HepG2 (cell line): ENCODE data around the gene TAS1R3. TPM values are rescaled to one million over a fixed set of nuclear protein-coding genes. Genes with fewer than 3 reads are reported as not detected.
A peak's percentile ranks its signal among the peaks of the same experiment; 100 is the strongest.

Experiments used
- ATAC-seq: fragments of 200-7000 bp; cut with Tn5 transposase; 3 replicates; pipeline ENCODE4 v1.9.1; 2020; ENCODE audit warnings: mild to moderate bottlenecking, moderate library complexity
- BruUV-seq: library from RNA; stranded (reverse); fragments of 400-500 nt; replicated peaks from 2 replicates; lab custom pipeline; 2021; lab: Mats Ljungman, UMichigan
- CTCF ChIA-PET: fragments of 300-600 bp; formaldehyde crosslinking; extraction: SDS; loops from one replicate; lab custom pipeline; 2021; ENCODE audit warnings: low total read pairs, inconsistent platforms, low intra/inter-chr PET ratio; lab: Yijun Ruan, JAX
- POLR2A ChIA-PET: fragments of 350-600 bp; sonication (Branson Sonifier 250); formaldehyde crosslinking; loops from one replicate; lab custom pipeline; 2020; ENCODE audit warnings: antibody characterized with exemption, inconsistent platforms; lab: Yijun Ruan, JAX
- DNase-seq: peaks from one replicate; pipeline ENCODE4 v3.0.0-alpha.2; 2015; ENCODE audit warnings: low spot score
- FAIRE-seq: peaks from 3 replicates; lab custom pipeline; 2011; peaks lifted over from hg19 to GRCh38; lab: Jason Lieb, UNC
- H2AFZ ChIP-seq: one replicate; pipeline ENCODE4 v1.6.1; 2011; ENCODE audit warnings: low read length, inconsistent platforms
- H3K27ac ChIP-seq: fragments of 300-600 bp; 3 replicates; pipeline ENCODE4 v1.8.0; 2011; ENCODE audit warnings: mixed run types, mild to moderate bottlenecking, mixed read lengths, low read length, inconsistent platforms; ENCODE audit not compliant: insufficient read depth; ENCODE audit errors: extremely low read length
- H3K27me3 ChIP-seq, 2 experiments: fragments of 200-600 bp in 1 of 2; 2 replicates in 1 of 2; 3 replicates in 1 of 2; pipeline versions ENCODE4 v1.6.0 to v1.8.0; 2011; ENCODE audit warnings: low read length in 2 of 2, mild to moderate bottlenecking in 2 of 2, moderate library complexity in 2 of 2, inconsistent platforms in 1 of 2; ENCODE audit not compliant: insufficient read depth in 2 of 2, control insufficient read depth in 1 of 2
- H3K36me3 ChIP-seq, 2 experiments: fragments of 200-600 bp in 1 of 2; replicated peaks in 1 of 2; 2 replicates in 1 of 2; 3 replicates in 1 of 2; pipeline versions ENCODE4 v1.5.1 to v1.8.0; 2011; ENCODE audit warnings: low read length in 2 of 2, inconsistent platforms in 1 of 2; ENCODE audit not compliant: insufficient read depth in 2 of 2, control insufficient read depth in 1 of 2
- H3K4me1 ChIP-seq: 2 replicates; pipeline ENCODE4 v1.5.1; 2012; ENCODE audit warnings: low read length, inconsistent platforms; ENCODE audit not compliant: insufficient read depth
- H3K4me2 ChIP-seq: 2 replicates; pipeline ENCODE4 v1.6.0; 2011; ENCODE audit warnings: low read depth, low read length, inconsistent platforms
- H3K4me3 ChIP-seq, 3 experiments: fragments of 200-600 bp in 1 of 3; sonication (generic), shearing (Covaris generic) in 1 of 3; replicated peaks in 1 of 3; 2 replicates each; pipeline ENCODE4 v1.5.1; 2011 to 2016; ENCODE audit warnings: low read length in 3 of 3, inconsistent platforms in 2 of 3, low read depth in 2 of 3, mild to moderate bottlenecking in 2 of 3, control low read depth in 1 of 3, mixed read lengths in 1 of 3; ENCODE audit not compliant: insufficient read depth in 1 of 3
- H3K79me2 ChIP-seq: one replicate; pipeline ENCODE4 v1.6.1; 2011; ENCODE audit warnings: low read length, inconsistent platforms; ENCODE audit not compliant: insufficient read depth
- H3K9ac ChIP-seq: 2 replicates; pipeline ENCODE4 v1.6.0; 2011; ENCODE audit warnings: mild to moderate bottlenecking, low read depth, low read length, inconsistent platforms; ENCODE audit not compliant: insufficient read depth
- H3K9me3 ChIP-seq: 2 replicates; pipeline ENCODE4 v1.5.1; 2012; ENCODE audit warnings: mild to moderate bottlenecking, low read length
- H4K20me1 ChIP-seq: 2 replicates; pipeline ENCODE4 v1.6.0; 2011; ENCODE audit warnings: inconsistent platforms, mild to moderate bottlenecking, low read length, moderate library complexity; ENCODE audit not compliant: insufficient read depth
- CREB1 ChIP-seq, 2 experiments: fragments of 450-650 bp in 1 of 2; IDR thresholded peaks; 2 replicates each; pipeline ENCODE4 v1.6.1; 2016 to 2017; ENCODE audit warnings: control low read depth in 1 of 2, mild to moderate bottlenecking in 1 of 2, missing compliant biosample characterization in 1 of 2, missing genetic modification characterization in 1 of 2
- NFE2L1 ChIP-seq: sonication (generic); formaldehyde crosslinking; IDR thresholded peaks from 2 replicates; pipeline ENCODE4 v1.4.0; 2020; ENCODE audit warnings: missing genetic modification reagents, mild to moderate bottlenecking, borderline replicate concordance
- NFE2L2 ChIP-seq: fragments of 150-350 bp; IDR thresholded peaks from 2 replicates; pipeline ENCODE4 v1.6.1; 2014; ENCODE audit warnings: low read length
- SALL1 ChIP-seq: sonication (generic); formaldehyde crosslinking; IDR thresholded peaks from 2 replicates; pipeline ENCODE4 v1.8.0; 2022; ENCODE audit warnings: mild to moderate bottlenecking, missing genetic modification reagents
- SOX5 ChIP-seq: IDR thresholded peaks from 2 replicates; pipeline ENCODE4 v1.6.1; 2016; ENCODE audit warnings: borderline replicate concordance
- TMF1 ChIP-seq: sonication (generic); formaldehyde crosslinking; IDR thresholded peaks from 2 replicates; pipeline ENCODE4 v1.8.1; 2022; ENCODE audit warnings: low read depth, missing genetic modification reagents
- ZBTB26 ChIP-seq: IDR thresholded peaks from 2 replicates; pipeline ENCODE4 v1.6.1; 2016; ENCODE audit warnings: missing compliant biosample characterization, missing genetic modification reagents, borderline replicate concordance
- WGBS: methylation state at CpG from one replicate; pipeline ENCODE4 v1.1.6; 2017; ENCODE audit warnings: low lambda C conversion rate; 5-methylcytosine and 5-hydroxymethylcytosine counted together
- in situ Hi-C: cut with HindIII; loops from 2 replicates; pipeline ENCODE4 v1.10.0; 2017; ENCODE audit warnings: low pct_unique_long_range_greater_than_20kb; ENCODE audit not compliant: extremely low pct_ligation_motif_present
- intact Hi-C: fragments of 100-400 bp; cut with micrococcal nuclease; formaldehyde crosslinking; loops from one replicate; pipeline ENCODE4 v1.10.0; 2022; ENCODE audit not compliant: unreplicated experiment
- polyA plus RNA-seq, 8 experiments: library from polyadenylated mRNA; depleted of rRNA in 3 of 8; stranded (reverse) in 7 of 8; unstranded in 1 of 8; fragments of >200 nt; fragmentation: Illumina TruSeq in 4 of 8; extraction: Trizol in 4 of 8; gene quantifications; 2 replicates each; pipeline versions ENCODE4 v1.2.1 to v1.2.3, GENCODE V29; 2011 to 2016; ENCODE audit warnings: low read depth in 4 of 8, missing spikeins in 1 of 8, mixed read lengths in 1 of 8; ENCODE audit not compliant: insufficient read depth in 1 of 8
- total RNA-seq, 5 experiments: library from RNA; depleted of rRNA; stranded (reverse); fragments of >200 nt; fragmentation: Illumina TruSeq; extraction: Trizol; gene quantifications; 2 replicates each; pipeline ENCODE4 v1.2.3, GENCODE V29; 2016; ENCODE audit warnings: low read depth in 1 of 5
- TF ChIP-seq, protein P1 (sequence below): sonication (generic); formaldehyde crosslinking; IDR thresholded peaks from 2 replicates; pipeline ENCODE4 v1.4.0; 2020; ENCODE audit warnings: missing genetic modification reagents, low read depth, mild to moderate bottlenecking, borderline replicate concordance
- TF ChIP-seq, protein P2 (sequence below): sonication (generic); formaldehyde crosslinking; IDR thresholded peaks from 2 replicates; pipeline ENCODE4 v1.4.0; 2020; ENCODE audit warnings: missing genetic modification reagents, borderline replicate concordance

The TAS1R3 gene
- total and polyA plus RNA-seq, 2 of the 13 experiments (the other 11 are each of a cell fraction or from before 2014, with no cell fraction given): 0.13 to 0.15 TPM

DNA sequence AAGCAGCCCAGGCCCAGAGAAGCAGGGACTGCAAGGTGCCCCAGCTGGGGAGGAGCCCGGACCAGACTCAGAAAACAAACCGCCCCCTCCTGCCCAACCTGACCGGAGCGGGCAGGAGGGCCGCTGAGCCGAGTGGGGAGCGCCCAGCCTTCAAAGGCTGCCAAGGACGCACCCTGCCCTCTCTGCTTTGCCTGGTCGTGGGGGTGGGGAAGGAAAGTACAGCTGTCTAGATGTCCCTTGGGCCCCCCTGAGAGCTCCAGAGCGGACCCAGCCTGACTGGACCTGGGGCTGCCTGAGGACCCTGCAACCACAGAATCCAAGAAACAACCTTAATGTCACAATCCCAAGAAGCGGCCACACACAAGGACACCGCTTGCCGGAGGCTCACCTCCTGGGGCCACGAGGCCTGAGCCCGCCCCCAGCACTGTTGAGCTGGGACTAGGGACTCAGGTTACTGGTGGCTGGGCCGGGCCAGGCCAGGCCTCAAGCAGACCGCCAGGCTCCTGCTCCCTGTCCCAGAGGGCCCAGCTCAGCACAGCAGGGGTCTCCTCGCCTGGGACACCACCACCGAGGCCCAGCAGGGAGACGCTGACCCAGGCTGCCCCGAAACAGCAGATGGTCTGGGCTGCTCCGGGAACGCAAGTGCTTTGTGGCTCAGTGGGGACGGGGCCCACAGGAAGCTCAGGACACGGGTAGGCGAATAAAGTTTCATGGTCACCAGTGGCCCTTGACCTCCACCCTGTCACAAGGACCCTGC, 16.8 kb downstream of the TAS1R3 start (continued):
- TF ChIP-seq ZBTB26 (CRISPR knock-in tag) (no peak; the same call in 1 of the 2 replicates), SALL1 (peak; percentile 11; the same call in 1 of the 2 replicates), NFE2L1 (CRISPR knock-in tag) (no peak), CREB1 (IDR thresholded peaks at IDR 0.05) (no peak), CREB1 (CRISPR knock-in tag; IDR thresholded peaks at IDR 0.05) (peak; percentile 54; the same call in 1 of the 2 replicates)
- TF ChIP-seq, protein P1, sequence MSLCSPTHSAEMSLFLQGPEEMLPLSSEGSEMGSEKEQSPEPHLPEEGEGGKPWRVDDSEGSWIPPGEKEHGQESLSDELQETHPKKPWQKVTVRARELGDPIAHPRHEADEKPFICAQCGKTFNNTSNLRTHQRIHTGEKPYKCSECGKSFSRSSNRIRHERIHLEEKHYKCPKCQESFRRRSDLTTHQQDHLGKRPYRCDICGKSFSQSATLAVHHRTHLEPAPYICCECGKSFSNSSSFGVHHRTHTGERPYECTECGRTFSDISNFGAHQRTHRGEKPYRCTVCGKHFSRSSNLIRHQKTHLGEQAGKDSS (CRISPR knock-in tag): no peak
- TF ChIP-seq, all 625 proteins: peak for 147

GRCh38 chr1:1348420-1349255, 17.6 kb downstream of the TAS1R3 start:
- H3K9ac ChIP-seq: peak overlapping the region; percentile 91
- WGBS: 0% methylated on average over 3 of the region's 109 CpGs
- FAIRE-seq (no peak), ATAC-seq (no peak), DNase-seq (no peak)
- H3K4me3 ChIP-seq: peak overlapping the region; percentile 79 to 89 (median 85)
- H3K9me3 ChIP-seq: no peaks in the 10 kb centered on the region
- intact Hi-C loops (no loop called here), in situ Hi-C loops (no loop called here)
- H2AFZ ChIP-seq: no peak overlapping the region
- peaks cover 57% of the 10 kb centered on the region for H3K4me1 ChIP-seq
- H3K27ac ChIP-seq: peak overlapping the region; percentile 82
- peaks cover 48% of the 10 kb centered on the region for H3K79me2 ChIP-seq
- peaks cover 29% of the 10 kb centered on the region; the same call in 1 of the 2 replicates for H4K20me1 ChIP-seq
- CTCF ChIA-PET: interaction anchor here (2.0 kb wide), 1 partner anchor 24 kb away, joined by 13 read pairs; no protein-coding TSS in a partner anchor
- H3K36me3 ChIP-seq: no peaks in the 10 kb centered on the region
- BruUV-seq: no TSS peak
- peak overlapping the region; percentile 91 for H3K4me2 ChIP-seq
- H3K27me3 ChIP-seq: no peaks in the 10 kb centered on the region
- POLR2A ChIA-PET: interaction anchor here (0.5 to 2.7 kb wide), 15 partner anchors 10 to 156 kb away, joined by 3 to 38 read pairs (median 6); partner anchors contain the start of genes AURKAIP1, CCNL2, MXRA8 and TAS1R3
- TF ChIP-seq, protein P2, sequence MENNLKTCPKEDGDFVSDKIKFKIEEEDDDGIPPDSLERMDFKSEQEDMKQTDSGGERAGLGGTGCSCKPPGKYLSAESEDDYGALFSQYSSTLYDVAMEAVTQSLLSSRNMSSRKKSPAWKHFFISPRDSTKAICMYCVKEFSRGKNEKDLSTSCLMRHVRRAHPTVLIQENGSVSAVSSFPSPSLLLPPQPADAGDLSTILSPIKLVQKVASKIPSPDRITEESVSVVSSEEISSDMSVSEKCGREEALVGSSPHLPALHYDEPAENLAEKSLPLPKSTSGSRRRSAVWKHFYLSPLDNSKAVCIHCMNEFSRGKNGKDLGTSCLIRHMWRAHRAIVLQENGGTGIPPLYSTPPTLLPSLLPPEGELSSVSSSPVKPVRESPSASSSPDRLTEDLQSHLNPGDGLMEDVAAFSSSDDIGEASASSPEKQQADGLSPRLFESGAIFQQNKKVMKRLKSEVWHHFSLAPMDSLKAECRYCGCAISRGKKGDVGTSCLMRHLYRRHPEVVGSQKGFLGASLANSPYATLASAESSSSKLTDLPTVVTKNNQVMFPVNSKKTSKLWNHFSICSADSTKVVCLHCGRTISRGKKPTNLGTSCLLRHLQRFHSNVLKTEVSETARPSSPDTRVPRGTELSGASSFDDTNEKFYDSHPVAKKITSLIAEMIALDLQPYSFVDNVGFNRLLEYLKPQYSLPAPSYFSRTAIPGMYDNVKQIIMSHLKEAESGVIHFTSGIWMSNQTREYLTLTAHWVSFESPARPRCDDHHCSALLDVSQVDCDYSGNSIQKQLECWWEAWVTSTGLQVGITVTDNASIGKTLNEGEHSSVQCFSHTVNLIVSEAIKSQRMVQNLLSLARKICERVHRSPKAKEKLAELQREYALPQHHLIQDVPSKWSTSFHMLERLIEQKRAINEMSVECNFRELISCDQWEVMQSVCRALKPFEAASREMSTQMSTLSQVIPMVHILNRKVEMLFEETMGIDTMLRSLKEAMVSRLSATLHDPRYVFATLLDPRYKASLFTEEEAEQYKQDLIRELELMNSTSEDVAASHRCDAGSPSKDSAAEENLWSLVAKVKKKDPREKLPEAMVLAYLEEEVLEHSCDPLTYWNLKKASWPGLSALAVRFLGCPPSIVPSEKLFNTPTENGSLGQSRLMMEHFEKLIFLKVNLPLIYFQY (CRISPR knock-in tag): no peak
- TF ChIP-seq SOX5 (CRISPR knock-in tag) (no peak), NFE2L2 (no peak), TMF1 (0 out of 2 replicates have a peak, but pooled peaks have one; percentile 34)
